ENCODE measurements around the gene ROS1. TPM values are rescaled to one million over a fixed set of nuclear protein-coding genes. Genes with fewer than 3 reads are reported as not detected.
A peak's percentile ranks its signal among the peaks of the same experiment; 100 is the strongest.

The ROS1 gene
- total and polyA plus RNA-seq, 10 of the 15 experiments (the other 5 are each of a cell fraction or from before 2014, with no cell fraction given), result under 0.01 to 0.07 (median 0.03) TPM; not detected in 5

- Histone ChIP-seq H3K79me2 (ENCODE audit: control insufficient read depth, insufficient read depth, low read length) (no peaks in the 10 kb centered on the region), H3K9ac (ENCODE audit: control insufficient read depth, insufficient read depth, low read length) (no peak overlapping the region), H3K27me3 (replicated peaks in 1 of 2; ENCODE audit: control insufficient read depth in 2 of 2, insufficient read depth in 2 of 2, low read length in 1 of 2) (no peaks in the 10 kb centered on the region), H3K4me1 (ENCODE audit: control insufficient read depth, insufficient read depth, low read length) (no peaks in the 10 kb centered on the region), H3K27ac (ENCODE audit: control insufficient read depth, insufficient read depth) (no peak overlapping the region), H3K36me3 (ENCODE audit: control insufficient read depth in 2 of 2, insufficient read depth in 2 of 2, low read length in 1 of 2) (no peaks in the 10 kb centered on the region), H4K20me1 (ENCODE audit: control insufficient read depth, insufficient read depth) (no peaks in the 10 kb centered on the region), H2AFZ (ENCODE audit: control insufficient read depth, low read depth, low read length) (no peak overlapping the region), H3K4me3 (no peak overlapping the region), H3K9me3 (replicated peaks; ENCODE audit: control insufficient read depth, insufficient read depth, low read length) (no peaks in the 10 kb centered on the region), H3K4me2 (ENCODE audit: control insufficient read depth, insufficient read depth) (no peak overlapping the region)
- peak; percentile 70 for ATAC-seq
- FAIRE-seq, result peak; percentile 31
- no TSS peak for BruUV-seq (replicated peaks)
- ChIA-PET SMC1A (ENCODE audit: uncharacterized antibody, unreplicated experiment) (interaction anchor here (0.6 kb wide), 1 partner anchor 10 kb away, joined by 3 read pairs; no protein-coding TSS in a partner anchor), CTCF (interaction anchor here (1.5 to 2.6 kb wide), 2 partner anchors 26 to 252 kb away, joined by 3 to 12 read pairs; no protein-coding TSS in a partner anchor), RAD21 (ENCODE audit: unreplicated experiment) (no interaction called here), POLR2A (no interaction called here)
- 0% methylated on average over 3 of the region's 3 CpGs for WGBS (ENCODE audit: insufficient coverage, insufficient replicate concordance, low lambda C conversion rate, missing lambda C conversion rate)
- DNase-seq (ENCODE audit: low read depth, low spot score), result no peak
- intact Hi-C loops (cut with micrococcal nuclease; ENCODE audit: unreplicated experiment) (no loop called here), in situ Hi-C loops (cut with MboI) (loop anchor here (10.0 kb wide), 1 partner anchor 202 kb away; no protein-coding TSS in a partner anchor)
- peak; percentile 41; the same call in 1 of the 2 replicates for TF ChIP-seq RAD21 (IDR thresholded peaks at IDR 0.05; ENCODE audit: insufficient read depth, low read depth, low read length)
- TF ChIP-seq SMARCA5 (IDR thresholded peaks at IDR 0.05), result no peak
- no peak for TF ChIP-seq POLR2AphosphoS5 (IDR thresholded peaks at IDR 0.05; ENCODE audit: low read length)
- TF ChIP-seq CTCF (IDR thresholded peaks at IDR 0.05 in 2 of 3, conservative IDR thresholded peaks at IDR 0.05 in 1 of 3; ENCODE audit: control insufficient read depth in 2 of 3, extremely low read depth in 1 of 3, insufficient read depth in 1 of 3, low read depth in 3 of 3, low read length in 3 of 3), result peak; percentile 32 to 49 (median 36); a peak in 4 of 6 replicates
Observed at GRCh38 chr6:117352466-117353081, 73.2 kb downstream of the ROS1 start.

Measured in GM12878 (cell line).